Fibroblast of the aortic adventitia (primary cell): ENCODE data around the gene QRICH2. TPM values are rescaled to one million over a fixed set of nuclear protein-coding genes. Genes with fewer than 3 reads are reported as not detected.
"Not testable (repeated sequence)": the region's sequence is repeated elsewhere in the genome, so short reads cannot be mapped to it uniquely, and the experiment has no call there.

ENCODE experiments used
- DNase-seq: peaks from one replicate; pipeline ENCODE4 v3.0.0-alpha.2; 2010; ENCODE audit warnings: low read depth
- H3K4me3 ChIP-seq: 2 replicates; pipeline ENCODE4 v1.5.1; 2011; ENCODE audit warnings: low read depth, mild to moderate bottlenecking, control low read depth, low read length, moderate library complexity
- total RNA-seq: library from RNA; depleted of rRNA; stranded (reverse); fragments of >200 nt; gene quantifications from 2 replicates; pipeline ENCODE4 v1.2.3, GENCODE V29; 2012; ENCODE audit warnings: low replicate concordance
- TF ChIP-seq, protein P1 (sequence below): IDR thresholded peaks from 2 replicates; pipeline ENCODE4 v1.5.1; 2011; ENCODE audit warnings: mild to moderate bottlenecking, low read length, control low read depth, inconsistent platforms; ENCODE audit not compliant: insufficient read depth

QRICH2 gene
- total RNA-seq, 1 donor, result 1.8 TPM

DNA sequence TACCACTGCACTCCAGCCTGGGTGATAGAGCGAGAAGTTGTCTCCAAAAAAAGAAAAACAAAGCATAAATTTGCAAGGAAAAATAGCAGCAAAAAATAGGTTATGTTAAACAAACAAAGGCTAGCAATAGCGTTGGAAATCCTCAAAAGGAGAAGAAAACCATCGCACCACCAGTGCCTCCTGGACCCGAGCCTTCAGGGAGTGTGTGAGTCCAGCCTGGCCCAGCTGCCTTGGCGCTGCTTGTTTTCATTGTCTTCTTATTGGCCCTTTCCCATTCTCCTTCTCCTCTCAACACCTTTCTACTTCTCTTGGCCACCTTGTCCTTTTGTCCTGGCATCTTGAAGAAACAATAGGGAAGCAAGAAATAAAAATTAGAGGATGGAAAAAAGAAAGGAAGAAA lies 47.4 kb downstream of the QRICH2 start:
- no peak overlapping the region for H3K4me3 ChIP-seq
- no peak for DNase-seq
- TF ChIP-seq, protein P1, sequence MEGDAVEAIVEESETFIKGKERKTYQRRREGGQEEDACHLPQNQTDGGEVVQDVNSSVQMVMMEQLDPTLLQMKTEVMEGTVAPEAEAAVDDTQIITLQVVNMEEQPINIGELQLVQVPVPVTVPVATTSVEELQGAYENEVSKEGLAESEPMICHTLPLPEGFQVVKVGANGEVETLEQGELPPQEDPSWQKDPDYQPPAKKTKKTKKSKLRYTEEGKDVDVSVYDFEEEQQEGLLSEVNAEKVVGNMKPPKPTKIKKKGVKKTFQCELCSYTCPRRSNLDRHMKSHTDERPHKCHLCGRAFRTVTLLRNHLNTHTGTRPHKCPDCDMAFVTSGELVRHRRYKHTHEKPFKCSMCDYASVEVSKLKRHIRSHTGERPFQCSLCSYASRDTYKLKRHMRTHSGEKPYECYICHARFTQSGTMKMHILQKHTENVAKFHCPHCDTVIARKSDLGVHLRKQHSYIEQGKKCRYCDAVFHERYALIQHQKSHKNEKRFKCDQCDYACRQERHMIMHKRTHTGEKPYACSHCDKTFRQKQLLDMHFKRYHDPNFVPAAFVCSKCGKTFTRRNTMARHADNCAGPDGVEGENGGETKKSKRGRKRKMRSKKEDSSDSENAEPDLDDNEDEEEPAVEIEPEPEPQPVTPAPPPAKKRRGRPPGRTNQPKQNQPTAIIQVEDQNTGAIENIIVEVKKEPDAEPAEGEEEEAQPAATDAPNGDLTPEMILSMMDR, result no peak

DNA sequence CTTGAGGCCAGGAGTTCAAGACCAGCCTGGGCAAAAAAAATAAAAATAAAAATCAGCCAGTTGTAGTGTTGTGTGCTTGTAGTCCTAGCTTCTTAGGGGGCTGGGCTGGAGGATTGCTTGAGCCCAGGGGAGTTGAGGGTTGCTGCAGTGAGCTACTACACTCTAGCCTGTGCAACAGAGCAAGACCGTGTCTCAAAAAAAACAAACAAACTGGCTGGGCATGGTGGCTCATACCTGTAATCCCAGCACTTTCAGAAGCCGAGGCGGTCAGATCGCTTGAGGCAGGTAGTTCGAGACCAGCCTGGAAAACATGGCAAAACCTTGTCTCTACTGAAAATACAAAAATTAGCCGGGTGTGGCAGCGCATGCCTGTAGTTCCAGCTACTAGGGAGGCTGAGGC lies 47.9 kb downstream of the QRICH2 start:
- no peak for DNase-seq
- TF ChIP-seq, protein P1, result no peak
- H3K4me3 ChIP-seq, result no peak overlapping the region

DNA sequence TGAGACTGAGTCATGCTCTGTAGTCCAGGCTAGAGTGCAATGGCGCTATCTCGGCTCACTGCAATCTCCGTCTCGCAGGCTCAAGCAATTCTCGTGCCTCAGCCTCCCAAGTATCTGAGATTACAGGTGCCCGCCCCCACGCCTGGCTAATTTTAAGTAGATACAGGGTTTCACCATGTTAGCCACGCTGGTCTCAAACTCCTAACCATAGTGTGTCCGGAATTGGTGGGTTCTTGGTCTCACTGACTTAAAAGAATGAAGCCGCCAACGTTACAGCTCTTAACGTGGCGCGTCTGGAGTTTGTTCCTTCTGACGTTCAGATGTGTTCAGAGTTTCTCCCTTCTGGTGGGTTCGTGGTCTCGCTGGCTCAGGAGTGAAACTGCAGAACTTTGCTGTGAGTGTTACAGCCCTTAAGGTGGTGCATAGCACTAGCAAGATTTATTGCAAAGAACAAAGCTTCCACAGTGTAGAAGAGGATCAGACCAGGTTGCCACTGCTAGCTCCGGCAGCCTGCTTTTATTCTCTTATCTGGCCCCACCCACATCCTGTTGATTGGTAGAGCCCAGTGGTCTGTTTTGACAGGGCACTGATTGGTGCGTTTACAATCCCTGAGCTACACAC lies 51.5 kb downstream of the QRICH2 start:
- DNase-seq, H3K4me3 ChIP-seq: not testable (repeated sequence)

DNA sequence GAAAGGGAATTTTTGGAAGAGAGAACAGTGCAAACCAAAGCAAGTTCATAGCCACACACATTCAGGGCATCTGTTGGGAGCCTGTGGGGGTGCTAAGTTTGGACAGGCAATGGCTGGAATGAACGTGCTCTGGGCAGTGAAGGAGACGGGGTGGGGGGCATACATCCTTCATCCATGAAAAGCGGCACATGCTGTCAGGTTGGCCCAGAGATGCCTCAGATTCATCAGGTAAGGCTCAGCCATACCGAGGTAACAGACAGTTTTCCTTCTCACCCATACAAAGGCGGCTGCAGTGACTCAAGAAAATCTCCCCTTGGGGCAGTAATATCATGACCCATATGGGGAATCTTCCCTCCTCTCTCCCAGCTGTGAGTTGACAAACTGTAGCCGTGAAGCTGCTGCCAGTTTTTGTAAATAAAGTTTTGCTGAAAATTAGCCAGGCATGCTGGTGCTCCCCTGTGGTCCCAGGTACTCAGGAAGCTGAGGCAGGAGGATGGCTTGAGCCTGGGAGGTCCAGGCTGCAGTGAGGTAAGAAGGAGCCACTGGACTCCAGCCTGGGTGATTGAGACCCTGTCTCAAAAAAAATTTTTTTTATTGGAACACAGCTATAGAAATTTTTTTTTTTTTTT lies 52.2 kb downstream of the QRICH2 start:
- TF ChIP-seq, protein P1, result no peak
- DNase-seq, result no peak
- H3K4me3 ChIP-seq, result no peak overlapping the region

DNA sequence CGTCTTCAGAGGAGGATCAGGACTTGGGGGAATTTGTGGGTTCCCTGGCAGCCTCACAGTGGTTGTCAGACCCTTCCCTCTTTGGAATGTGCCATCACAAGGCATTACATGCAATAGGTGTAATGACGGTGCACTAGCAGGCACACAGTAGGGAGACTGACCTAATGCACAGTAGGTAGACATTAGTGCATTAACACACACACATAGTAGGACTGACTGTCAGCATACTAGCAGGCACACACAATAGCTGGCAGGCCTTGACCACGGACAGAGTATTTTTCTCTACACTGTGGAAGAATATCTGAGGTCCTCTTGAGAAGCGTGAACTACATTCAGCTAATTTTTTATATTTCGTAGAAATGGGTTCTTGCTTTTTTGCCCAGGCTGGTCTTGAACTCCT lies 53.8 kb downstream of the QRICH2 start:
- no peak overlapping the region for H3K4me3 ChIP-seq
- TF ChIP-seq, protein P1, result no peak
- DNase-seq, result no peak

DNA sequence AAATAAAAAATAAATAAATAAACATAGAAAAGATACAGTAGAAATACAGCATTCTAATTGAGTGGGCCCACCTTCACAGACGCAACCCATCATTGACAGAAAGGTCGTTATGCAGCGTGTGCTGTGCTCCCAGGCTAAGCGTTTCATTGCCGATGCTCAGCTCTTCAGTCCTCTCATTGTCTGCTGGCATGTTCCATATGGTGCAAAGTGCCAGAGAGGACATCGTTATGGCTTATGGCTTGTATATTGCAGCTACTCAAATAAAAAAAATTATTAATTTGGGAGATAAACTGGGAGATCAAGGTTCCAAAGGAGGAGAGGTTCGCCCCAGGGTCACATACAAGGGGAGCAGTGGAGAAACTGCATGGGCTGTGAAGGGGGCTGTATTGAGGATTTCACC lies 54.2 kb downstream of the QRICH2 start:
- no peak overlapping the region for H3K4me3 ChIP-seq
- TF ChIP-seq, protein P1, result no peak
- no peak for DNase-seq

DNA sequence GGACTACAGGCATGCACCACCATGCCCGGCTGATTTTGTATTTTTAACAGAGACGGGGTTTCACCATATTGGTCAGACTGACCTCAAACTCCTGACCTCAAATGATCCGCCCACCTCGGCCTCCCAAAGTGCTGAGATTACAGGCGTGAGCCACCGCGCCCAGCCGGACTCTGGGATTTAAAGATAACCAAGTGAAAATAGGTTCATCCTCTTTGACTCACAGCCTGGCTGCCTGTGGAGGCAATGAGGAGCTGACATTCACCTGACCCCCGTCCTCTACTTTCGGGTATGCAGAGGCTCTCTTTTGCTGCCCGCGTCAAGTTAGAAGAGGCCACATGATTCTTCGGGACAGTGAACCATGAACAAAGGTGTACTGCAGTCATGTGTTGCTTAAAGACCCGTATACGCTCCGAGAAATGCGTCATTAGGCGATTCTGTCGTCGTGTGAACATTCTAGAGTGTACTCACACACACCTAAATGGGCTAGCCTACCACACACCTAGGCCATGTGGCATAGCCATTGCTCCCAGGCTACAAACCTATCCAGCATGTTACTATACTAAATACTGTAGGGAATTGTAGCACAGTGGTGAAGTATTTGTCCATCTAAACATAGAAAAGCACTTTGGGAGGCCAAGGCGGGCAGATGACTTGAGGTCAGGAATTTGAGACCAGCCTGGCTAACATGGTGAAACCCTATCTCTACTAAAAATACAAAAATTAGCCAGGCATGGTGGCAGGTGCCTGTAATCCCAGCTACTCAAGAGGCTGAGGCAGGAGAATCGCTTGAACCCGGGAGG lies 54.9 kb downstream of the QRICH2 start:
- not testable (repeated sequence) for H3K4me3 ChIP-seq, DNase-seq
